Measurements from ENCODE around the gene ATXN7L3B. TPM values are rescaled to one million over a fixed set of nuclear protein-coding genes. Genes with fewer than 3 reads are reported as not detected.
"Not testable (repeated sequence)": the region's sequence is repeated elsewhere in the genome, so short reads cannot be mapped to it uniquely, and the experiment has no call there.

The ATXN7L3B gene
- 31.8 and 35.9 TPM in 2 replicates for total RNA-seq
- polyA plus RNA-seq (2012), result 20.0 TPM

- peak; percentile 97 for DNase-seq (ENCODE audit: low read depth)
Measured at GRCh38 chr12:74537707-74538385, at the start of gene ATXN7L3B. Gene ATXN7L3B (plus strand): TSS chr12:74537835. CDS start chr12:74538113, 278 bp downstream.

GRCh38 chr12:74488134-74488533 lies 49.5 kb upstream of the ATXN7L3B start:
- DNase-seq (ENCODE audit: low read depth), result no peak

GRCh38 chr12:74489543-74489942 lies 48.1 kb upstream of the ATXN7L3B start:
- DNase-seq (ENCODE audit: low read depth), result no peak

GRCh38 chr12:74490390-74491064 lies 47.1 kb upstream of the ATXN7L3B start:
- no peak for DNase-seq (ENCODE audit: low read depth)

GRCh38 chr12:74491374-74491773 lies 46.3 kb upstream of the ATXN7L3B start:
- no peak for DNase-seq (ENCODE audit: low read depth)

GRCh38 chr12:74499192-74499591 lies 38.4 kb upstream of the ATXN7L3B start:
- no peak for DNase-seq (ENCODE audit: low read depth)

GRCh38 chr12:74508873-74509657 lies 28.6 kb upstream of the ATXN7L3B start:
- DNase-seq (ENCODE audit: low read depth), result not testable (repeated sequence)

GRCh38 chr12:74509886-74510285 lies 27.7 kb upstream of the ATXN7L3B start:
- DNase-seq (ENCODE audit: low read depth), result no peak

GRCh38 chr12:74514098-74514872 lies 23.4 kb upstream of the ATXN7L3B start:
- DNase-seq (ENCODE audit: low read depth), result peak; percentile 26

GRCh38 chr12:74515849-74516248 lies 21.8 kb upstream of the ATXN7L3B start:
- DNase-seq (ENCODE audit: low read depth), result peak; percentile 3

GRCh38 chr12:74526535-74526934 lies 11.1 kb upstream of the ATXN7L3B start:
- DNase-seq (ENCODE audit: low read depth), result no peak

GRCh38 chr12:74527491-74527890 lies 10.1 kb upstream of the ATXN7L3B start:
- no peak for DNase-seq (ENCODE audit: low read depth)

GRCh38 chr12:74530676-74531075 lies 7.0 kb upstream of the ATXN7L3B start:
- no peak for DNase-seq (ENCODE audit: low read depth)

GRCh38 chr12:74535536-74535935 lies 2.1 kb upstream of the ATXN7L3B start:
- no peak for DNase-seq (ENCODE audit: low read depth)

GRCh38 chr12:74537126-74537706 lies 419 bp upstream of the ATXN7L3B start:
- peak; percentile 68 for DNase-seq (ENCODE audit: low read depth)

GRCh38 chr12:74538491-74539258 lies 1.0 kb downstream of the ATXN7L3B start:
- peak; percentile 12 for DNase-seq (ENCODE audit: low read depth)

- DNase-seq (ENCODE audit: low read depth), result peak; percentile 35
Measured at GRCh38 chr12:74539261-74539660, 1.6 kb downstream of the ATXN7L3B start.

GRCh38 chr12:74539765-74540526 lies 2.3 kb downstream of the ATXN7L3B start:
- peak; percentile 5 for DNase-seq (ENCODE audit: low read depth)

GRCh38 chr12:74541074-74541473 lies 3.4 kb downstream of the ATXN7L3B start:
- no peak for DNase-seq (ENCODE audit: low read depth)
